GM06990 (cell line): Measurements from ENCODE around the gene SRRM4.

Experiments used
- DNase-seq: peaks from one replicate; pipeline ENCODE4 v3.0.0-alpha.2; 2011; ENCODE audit not compliant: insufficient read length; ENCODE audit errors: extremely low read depth
- H3K27me3 ChIP-seq: replicated peaks from 2 replicates; pipeline ENCODE4 v1.6.0; 2011; ENCODE audit warnings: low read length; ENCODE audit not compliant: control insufficient read depth, insufficient read depth
- H3K36me3 ChIP-seq: 2 replicates; pipeline ENCODE4 v1.5.1; 2011; ENCODE audit warnings: low read length; ENCODE audit not compliant: control insufficient read depth, insufficient read depth
- H3K4me3 ChIP-seq: replicated peaks from 2 replicates; pipeline ENCODE4 v1.5.1; 2011; ENCODE audit warnings: low read depth, mild to moderate bottlenecking, control low read depth, low read length
- CTCF ChIP-seq: IDR thresholded peaks from 2 replicates; pipeline ENCODE4 v1.5.1; 2011; ENCODE audit warnings: low read length, control low read depth, mild to moderate bottlenecking, inconsistent platforms; ENCODE audit not compliant: insufficient read depth, poor library complexity, severe bottlenecking

The SRRM4 gene

GRCh38 chr12:119011231-119011630 lies 29.9 kb downstream of the SRRM4 start:
- TF ChIP-seq CTCF, result no peak
- Histone ChIP-seq H3K36me3 (no peaks in the 10 kb centered on the region), H3K27me3 (no peaks in the 10 kb centered on the region; the same call in 1 of the 2 replicates), H3K4me3 (no peak overlapping the region)
- no peak for DNase-seq

- Histone ChIP-seq H3K27me3 (no peaks in the 10 kb centered on the region), H3K4me3 (no peak overlapping the region), H3K36me3 (no peaks in the 10 kb centered on the region)
- no peak for TF ChIP-seq CTCF
- DNase-seq, result no peak
These were observed 30.8 kb downstream of the SRRM4 start for GRCh38 chr12:119012179-119012578.

GRCh38 chr12:119013023-119013422 lies 31.7 kb downstream of the SRRM4 start:
- H3K27me3 ChIP-seq, result no peaks in the 10 kb centered on the region
- no peak overlapping the region for H3K4me3 ChIP-seq
- no peak for TF ChIP-seq CTCF
- no peak for DNase-seq
- no peaks in the 10 kb centered on the region for H3K36me3 ChIP-seq

GRCh38 chr12:119014368-119014767 lies 33.0 kb downstream of the SRRM4 start:
- no peak for DNase-seq
- no peak overlapping the region for H3K4me3 ChIP-seq
- no peaks in the 10 kb centered on the region; the same call in 1 of the 2 replicates for H3K27me3 ChIP-seq
- no peak for TF ChIP-seq CTCF
- H3K36me3 ChIP-seq, result no peaks in the 10 kb centered on the region

- Histone ChIP-seq H3K27me3 (no peaks in the 10 kb centered on the region; the same call in 1 of the 2 replicates), H3K4me3 (no peak overlapping the region), H3K36me3 (no peaks in the 10 kb centered on the region)
- no peak for DNase-seq
- no peak for TF ChIP-seq CTCF
These were observed 35.4 kb downstream of the SRRM4 start for GRCh38 chr12:119016715-119017114.

GRCh38 chr12:119019166-119019565 lies 37.8 kb downstream of the SRRM4 start:
- Histone ChIP-seq H3K27me3 (no peaks in the 10 kb centered on the region; the same call in 1 of the 2 replicates), H3K36me3 (no peaks in the 10 kb centered on the region), H3K4me3 (no peak overlapping the region)
- no peak for TF ChIP-seq CTCF
- DNase-seq, result no peak
